ENCODE data around the gene GJD2. TPM values are rescaled to one million over a fixed set of nuclear protein-coding genes. Genes with fewer than 3 reads are reported as not detected.

Gene GJD2
- polyA plus RNA-seq, 3 donors: not detected

- H3K4me2 ChIP-seq (replicated peaks; ENCODE audit: extremely low read depth, low read length, poor library complexity, severe bottlenecking): no peak overlapping the region
- no peak overlapping the region for H3K27ac Mint-ChIP-seq
- H3K9ac ChIP-seq (ENCODE audit: insufficient read depth, low read length, poor library complexity, severe bottlenecking): no peak overlapping the region
- intact Hi-C loops (cut with micrococcal nuclease): no loop called here
- no peak for TF ChIP-seq CTCF (IDR thresholded peaks at IDR 0.05)
- H3K9me3 Mint-ChIP-seq: peaks cover 0 to 2% (median 0%) of the 10 kb centered on the region in 7 donors
- H3K4me3 Mint-ChIP-seq: no peak overlapping the region
- no peaks in the 10 kb centered on the region for H4K20me1 ChIP-seq (ENCODE audit: insufficient read depth, low read length)
- H3K79me2 ChIP-seq (ENCODE audit: insufficient read depth, low read length): no peaks in the 10 kb centered on the region
- no peaks in the 10 kb centered on the region for H3K9me3 ChIP-seq (replicated peaks in 1 of 2; ENCODE audit: control insufficient read depth in 1 of 2, insufficient read depth in 1 of 2, low read length in 2 of 2)
- H3K27me3 ChIP-seq (ENCODE audit: control insufficient read depth in 2 of 2, insufficient read depth in 2 of 2, low read length in 2 of 2): no peaks in the 10 kb centered on the region
- no peaks in the 10 kb centered on the region for H3K4me1 ChIP-seq (ENCODE audit: control insufficient read depth in 1 of 2, insufficient read depth in 2 of 2, low read length in 2 of 2)
- H3K27ac ChIP-seq (ENCODE audit: low read depth in 1 of 2, low read length in 2 of 2): no peak overlapping the region
- peaks cover 0 to 7% (median 2%) of the 10 kb centered on the region in 3 donors for H3K27me3 Mint-ChIP-seq (ENCODE audit: low read depth in 3 of 3)
- H3K4me3 ChIP-seq (replicated peaks in 1 of 3; ENCODE audit: low read depth in 2 of 3, low read length in 3 of 3): no peak overlapping the region
- no peaks in the 10 kb centered on the region for H3K36me3 Mint-ChIP-seq
- H3K4me1 Mint-ChIP-seq: no peaks in the 10 kb centered on the region
- no peak for DNase-seq
- no peak overlapping the region for H2AFZ ChIP-seq (ENCODE audit: insufficient read depth, low read depth, low read length, poor library complexity, severe bottlenecking)
- H3K36me3 ChIP-seq (replicated peaks in 1 of 2; ENCODE audit: control insufficient read depth in 1 of 2, insufficient read depth in 2 of 2, low read length in 2 of 2): no peaks in the 10 kb centered on the region
Measured at GRCh38 chr15:34773013-34773412, 18.2 kb upstream of the GJD2 start.

GRCh38 chr15:34772312-34772711 lies 17.5 kb upstream of the GJD2 start:
- no peak for TF ChIP-seq CTCF (IDR thresholded peaks at IDR 0.05)
- Histone ChIP-seq H2AFZ (ENCODE audit: insufficient read depth, low read depth, low read length, poor library complexity, severe bottlenecking) (no peak overlapping the region), H3K27me3 (ENCODE audit: control insufficient read depth in 2 of 2, insufficient read depth in 2 of 2, low read length in 2 of 2) (no peaks in the 10 kb centered on the region), H3K27ac (ENCODE audit: low read depth in 1 of 2, low read length in 2 of 2) (no peak overlapping the region), H3K9ac (ENCODE audit: insufficient read depth, low read length, poor library complexity, severe bottlenecking) (no peak overlapping the region), H3K79me2 (ENCODE audit: insufficient read depth, low read length) (no peaks in the 10 kb centered on the region), H3K4me1 (ENCODE audit: control insufficient read depth in 1 of 2, insufficient read depth in 2 of 2, low read length in 2 of 2) (no peaks in the 10 kb centered on the region), H3K9me3 (replicated peaks in 1 of 2; ENCODE audit: control insufficient read depth in 1 of 2, insufficient read depth in 1 of 2, low read length in 2 of 2) (no peaks in the 10 kb centered on the region), H3K4me2 (replicated peaks; ENCODE audit: extremely low read depth, low read length, poor library complexity, severe bottlenecking) (no peak overlapping the region), H3K4me3 (replicated peaks in 1 of 3; ENCODE audit: low read depth in 2 of 3, low read length in 3 of 3) (no peak overlapping the region), H3K36me3 (replicated peaks in 1 of 2; ENCODE audit: control insufficient read depth in 1 of 2, insufficient read depth in 2 of 2, low read length in 2 of 2) (no peaks in the 10 kb centered on the region), H4K20me1 (ENCODE audit: insufficient read depth, low read length) (no peaks in the 10 kb centered on the region)
- intact Hi-C loops (cut with micrococcal nuclease): no loop called here
- no peak for DNase-seq
- Mint-ChIP-seq H3K36me3 (no peaks in the 10 kb centered on the region), H3K27me3 (ENCODE audit: low read depth in 3 of 3) (peaks cover 0 to 8% (median 2%) of the 10 kb centered on the region in 3 donors), H3K9me3 (peaks cover 0 to 2% (median 0%) of the 10 kb centered on the region in 7 donors), H3K27ac (no peak overlapping the region), H3K4me3 (no peak overlapping the region), H3K4me1 (no peaks in the 10 kb centered on the region)
- WGBS (ENCODE audit: insufficient coverage): no CpG with 5 or more reads among the region's 2 CpGs

Data from CD14-positive monocyte (primary cell).